ENCODE results near the gene C16orf90. TPM values are rescaled to one million over a fixed set of nuclear protein-coding genes. Genes with fewer than 3 reads are reported as not detected.
"Not testable (repeated sequence)": the region's sequence is repeated elsewhere in the genome, so short reads cannot be mapped to it uniquely, and the experiment has no call there.

C16orf90 gene
- total RNA-seq, 1 donor from 2014 or later: not detected

GRCh38 chr16:3501783-3502400, 6.6 kb upstream of the C16orf90 start:
- DNase-seq: no peak
- H3K4me3 Mint-ChIP-seq: peak overlapping the region; percentile 93
- peaks cover 51% of the 10 kb centered on the region for H3K4me1 Mint-ChIP-seq
- H3K36me3 Mint-ChIP-seq (ENCODE audit: low read depth): peaks cover 19% of the 10 kb centered on the region
- no peaks in the 10 kb centered on the region for H3K9me3 Mint-ChIP-seq
- H3K27ac Mint-ChIP-seq: peak overlapping the region; percentile 97
- H3K27me3 Mint-ChIP-seq: no peaks in the 10 kb centered on the region
- intact Hi-C loops (cut with micrococcal nuclease): loop anchor here (2.0 to 10.0 kb wide), 6 partner anchors 43 to 370 kb away; partner anchors contain the start of genes NLRC3, SLX4, ZNF174 and ZNF263

GRCh38 chr16:3501412-3501761, 6.1 kb upstream of the C16orf90 start:
- peak overlapping the region; percentile 93 for H3K4me3 Mint-ChIP-seq
- peak overlapping the region; percentile 97 for H3K27ac Mint-ChIP-seq
- not testable (repeated sequence) for H3K27me3 Mint-ChIP-seq, H3K9me3 Mint-ChIP-seq, DNase-seq
- H3K36me3 Mint-ChIP-seq (ENCODE audit: low read depth): peaks cover 16% of the 10 kb centered on the region
- H3K4me1 Mint-ChIP-seq: peaks cover 51% of the 10 kb centered on the region
- intact Hi-C loops (cut with micrococcal nuclease): loop anchor here (2.0 to 10.0 kb wide), 6 partner anchors 43 to 369 kb away; partner anchors contain the start of genes NLRC3, SLX4, ZNF174 and ZNF263

GRCh38 chr16:3498988-3499387, 3.7 kb upstream of the C16orf90 start:
- no peak for DNase-seq
- Mint-ChIP-seq H3K4me3 (no peak overlapping the region), H3K27me3 (no peaks in the 10 kb centered on the region), H3K9me3 (no peaks in the 10 kb centered on the region), H3K27ac (no peak overlapping the region), H3K4me1 (peaks cover 30% of the 10 kb centered on the region), H3K36me3 (ENCODE audit: low read depth) (peaks cover 5% of the 10 kb centered on the region)
- intact Hi-C loops (cut with micrococcal nuclease): no loop called here

- H3K27ac Mint-ChIP-seq: no peak overlapping the region
- peaks cover 5% of the 10 kb centered on the region for H3K36me3 Mint-ChIP-seq (ENCODE audit: low read depth)
- H3K9me3 Mint-ChIP-seq: no peaks in the 10 kb centered on the region
- intact Hi-C loops (cut with micrococcal nuclease): no loop called here
- no peak overlapping the region for H3K4me3 Mint-ChIP-seq
- peaks cover 19% of the 10 kb centered on the region for H3K4me1 Mint-ChIP-seq
- H3K27me3 Mint-ChIP-seq: no peaks in the 10 kb centered on the region
- no peak for DNase-seq
Measured at GRCh38 chr16:3497771-3498170, 2.5 kb upstream of the C16orf90 start.

GRCh38 chr16:3496386-3496785, 1.1 kb upstream of the C16orf90 start:
- intact Hi-C loops (cut with micrococcal nuclease): no loop called here
- Mint-ChIP-seq H3K4me3 (no peak overlapping the region), H3K36me3 (ENCODE audit: low read depth) (peaks cover 3% of the 10 kb centered on the region), H3K9me3 (no peaks in the 10 kb centered on the region), H3K4me1 (peaks cover 9% of the 10 kb centered on the region), H3K27me3 (no peaks in the 10 kb centered on the region), H3K27ac (no peak overlapping the region)
- DNase-seq: no peak

GRCh38 chr16:3494386-3494973, 809 bp downstream of the C16orf90 start:
- no peak for DNase-seq
- no peaks in the 10 kb centered on the region for H3K4me1 Mint-ChIP-seq
- H3K9me3 Mint-ChIP-seq: no peaks in the 10 kb centered on the region
- no peak overlapping the region for H3K27ac Mint-ChIP-seq
- H3K36me3 Mint-ChIP-seq (ENCODE audit: low read depth): no peaks in the 10 kb centered on the region
- no peak overlapping the region for H3K4me3 Mint-ChIP-seq
- intact Hi-C loops (cut with micrococcal nuclease): no loop called here
- H3K27me3 Mint-ChIP-seq: no peaks in the 10 kb centered on the region

- H3K27me3 Mint-ChIP-seq: no peaks in the 10 kb centered on the region
- DNase-seq: no peak
- no peaks in the 10 kb centered on the region for H3K9me3 Mint-ChIP-seq
- H3K4me3 Mint-ChIP-seq: no peak overlapping the region
- no peaks in the 10 kb centered on the region for H3K36me3 Mint-ChIP-seq (ENCODE audit: low read depth)
- no peak overlapping the region for H3K27ac Mint-ChIP-seq
- no peaks in the 10 kb centered on the region for H3K4me1 Mint-ChIP-seq
- intact Hi-C loops (cut with micrococcal nuclease): no loop called here
Measured at GRCh38 chr16:3492356-3492755, 2.9 kb downstream of the C16orf90 start.

GRCh38 chr16:3490911-3491629, 4.2 kb downstream of the C16orf90 start:
- no peaks in the 10 kb centered on the region for H3K27me3 Mint-ChIP-seq
- H3K4me1 Mint-ChIP-seq: no peaks in the 10 kb centered on the region
- no peaks in the 10 kb centered on the region for H3K9me3 Mint-ChIP-seq
- intact Hi-C loops (cut with micrococcal nuclease): no loop called here
- peaks cover 5% of the 10 kb centered on the region for H3K36me3 Mint-ChIP-seq (ENCODE audit: low read depth)
- H3K4me3 Mint-ChIP-seq: no peak overlapping the region
- DNase-seq: no peak
- H3K27ac Mint-ChIP-seq: no peak overlapping the region

GRCh38 chr16:3488801-3489200, 6.5 kb downstream of the C16orf90 start:
- no peaks in the 10 kb centered on the region for H3K9me3 Mint-ChIP-seq
- DNase-seq: no peak
- H3K36me3 Mint-ChIP-seq (ENCODE audit: low read depth): peaks cover 11% of the 10 kb centered on the region
- no peak overlapping the region for H3K27ac Mint-ChIP-seq
- H3K27me3 Mint-ChIP-seq: no peaks in the 10 kb centered on the region
- intact Hi-C loops (cut with micrococcal nuclease): no loop called here
- H3K4me3 Mint-ChIP-seq: no peak overlapping the region
- no peaks in the 10 kb centered on the region for H3K4me1 Mint-ChIP-seq

- no peaks in the 10 kb centered on the region for H3K4me1 Mint-ChIP-seq
- no peaks in the 10 kb centered on the region for H3K9me3 Mint-ChIP-seq
- intact Hi-C loops (cut with micrococcal nuclease): no loop called here
- no peak overlapping the region for H3K4me3 Mint-ChIP-seq
- no peak overlapping the region for H3K27ac Mint-ChIP-seq
- no peak for DNase-seq
- no peaks in the 10 kb centered on the region for H3K27me3 Mint-ChIP-seq
- H3K36me3 Mint-ChIP-seq (ENCODE audit: low read depth): peaks cover 21% of the 10 kb centered on the region
Measured at GRCh38 chr16:3487521-3488410, 7.5 kb downstream of the C16orf90 start.

- no peaks in the 10 kb centered on the region for H3K27me3 Mint-ChIP-seq
- intact Hi-C loops (cut with micrococcal nuclease): no loop called here
- no peak overlapping the region for H3K4me3 Mint-ChIP-seq
- no peak overlapping the region for H3K27ac Mint-ChIP-seq
- H3K9me3 Mint-ChIP-seq: no peaks in the 10 kb centered on the region
- H3K4me1 Mint-ChIP-seq: no peaks in the 10 kb centered on the region
- DNase-seq: no peak
- peaks cover 29% of the 10 kb centered on the region for H3K36me3 Mint-ChIP-seq (ENCODE audit: low read depth)
Measured at GRCh38 chr16:3486506-3487215, 8.6 kb downstream of the C16orf90 start.

GRCh38 chr16:3485821-3486505, 9.3 kb downstream of the C16orf90 start:
- H3K36me3 Mint-ChIP-seq (ENCODE audit: low read depth): peaks cover 34% of the 10 kb centered on the region
- no peak for DNase-seq
- H3K27ac Mint-ChIP-seq: no peak overlapping the region
- no peaks in the 10 kb centered on the region for H3K27me3 Mint-ChIP-seq
- intact Hi-C loops (cut with micrococcal nuclease): no loop called here
- no peak overlapping the region for H3K4me3 Mint-ChIP-seq
- H3K4me1 Mint-ChIP-seq: no peaks in the 10 kb centered on the region
- H3K9me3 Mint-ChIP-seq: no peaks in the 10 kb centered on the region
